Transverse colon (tissue), 4 donors: ENCODE results near the gene TMEM253. TPM values are rescaled to one million over a fixed set of nuclear protein-coding genes. Genes with fewer than 3 reads are reported as not detected.

ENCODE experiments used
- DNase-seq: peaks from one replicate; pipeline ENCODE4 v3.0.0-alpha.2; 2019
- H3K27ac ChIP-seq, 4 donors: fragments of 200-600 bp; sonication (generic); 2 replicates each; pipeline ENCODE4 v1.5.1; 2016 to 2018; ENCODE audit warnings: inconsistent platforms in 4 of 4
- H3K27me3 ChIP-seq: fragments of 200-600 bp; sonication (generic); 2 replicates; pipeline ENCODE4 v1.5.1; 2017; ENCODE audit warnings: inconsistent platforms
- H3K36me3 ChIP-seq, 4 donors: fragments of 200-600 bp; sonication (generic); 2 replicates each; pipeline ENCODE4 v1.5.1; 2017 to 2019; ENCODE audit warnings: inconsistent platforms in 4 of 4
- H3K4me1 ChIP-seq, 4 donors: fragments of 200-600 bp; sonication (generic); 2 replicates each; pipeline ENCODE4 v1.5.1; 2017 to 2020; ENCODE audit warnings: inconsistent platforms in 4 of 4
- H3K4me3 ChIP-seq, 4 donors: fragments of 200-600 bp; sonication (generic); 1 replicate in 1 of 4; 2 replicates in 3 of 4; pipeline versions ENCODE4 v1.5.1 to v1.6.1; 2017 to 2019; ENCODE audit warnings: inconsistent platforms in 4 of 4
- H3K9me3 ChIP-seq, 2 donors: fragments of 200-600 bp; sonication (generic); 2 replicates each; pipeline ENCODE4 v1.5.1; 2017 to 2019; ENCODE audit warnings: inconsistent platforms in 2 of 2
- EP300 ChIP-seq: sonication (generic); formaldehyde crosslinking; IDR thresholded peaks from one replicate; pipeline ENCODE4 v1.6.1; 2017; ENCODE audit warnings: antibody characterized with exemption, low read depth
- POLR2A ChIP-seq: fragments of 450-650 bp; IDR thresholded peaks from one replicate; pipeline ENCODE4 v1.6.1; 2016; ENCODE audit warnings: antibody characterized with exemption, mild to moderate bottlenecking, moderate library complexity
- POLR2AphosphoS5 ChIP-seq, 3 donors: sonication (generic); formaldehyde crosslinking; IDR thresholded peaks; one replicate each; pipeline ENCODE4 v1.6.1; 2016; ENCODE audit warnings: antibody characterized with exemption in 3 of 3
- WGBS, 2 donors: methylation state at CpG; one replicate each; pipeline ENCODE4 v1.1.5; 2018; ENCODE audit warnings: low coverage in 1 of 2; 5-methylcytosine and 5-hydroxymethylcytosine counted together
- in situ Hi-C, 4 donors: fragments of 200-750 bp; cut with MboI; loops; one replicate each; pipeline versions ENCODE4 v1.15.0 to v1.15.1; 2017; ENCODE audit warnings: low sequenced_read_pairs in 3 of 4, low pct_ligation_motif_present in 1 of 4, low pct_unique_long_range_greater_than_20kb in 1 of 4
- intact Hi-C: fragments of 100-400 bp; cut with DNase I; formaldehyde crosslinking; loops from one replicate; pipeline ENCODE4 v1.15.1; 2023; ENCODE audit warnings: low total_unique reads
- total RNA-seq, 4 donors: library from RNA; depleted of rRNA; stranded (reverse); fragments of >200 nt; gene quantifications; one replicate each; pipeline ENCODE4 v1.1.0, GENCODE V29; 2016
- TF ChIP-seq, protein P1 (sequence below), 5 experiments: fragments of 200-600 bp in 3 of 5; fragments of 450-650 bp in 2 of 5; sonication (generic) in 3 of 5; IDR thresholded peaks; 1 replicate in 2 of 5; 2 replicates in 3 of 5; pipeline ENCODE4 v1.5.1; 2016 to 2017; ENCODE audit warnings: antibody characterized with exemption in 5 of 5, inconsistent platforms in 3 of 5, mild to moderate bottlenecking in 2 of 5, moderate library complexity in 1 of 5

TMEM253 gene
- total RNA-seq, 4 donors from 2014 or later, result 13.1 to 63.7 (median 41.9) TPM

DNA sequence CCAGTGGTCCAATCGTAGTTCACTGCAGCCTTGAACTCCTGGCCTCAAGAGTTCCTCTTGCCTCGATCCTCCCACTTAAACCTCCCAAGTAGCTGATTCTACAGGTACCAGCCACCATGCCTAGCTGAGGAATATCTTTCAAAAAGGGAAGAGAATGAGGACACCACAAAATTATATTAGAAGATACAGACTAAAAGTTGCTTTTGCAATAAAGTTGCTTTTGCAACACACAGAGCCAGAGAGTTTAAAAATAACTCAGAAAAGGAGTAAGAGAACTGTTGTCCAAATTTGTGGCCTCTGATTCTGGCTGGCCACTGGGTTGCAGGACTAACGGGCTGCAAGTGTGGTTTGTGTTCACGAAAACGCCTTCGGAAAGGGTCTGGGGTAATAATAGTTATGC, 19.8 kb downstream of the TMEM253 start:
- WGBS, 2 donors, result 61 to 72% methylated on average over 4 to 6 of the region's 6 CpGs
- Histone ChIP-seq H3K4me1 (no peaks in the 10 kb centered on the region), H3K36me3 (no peaks in the 10 kb centered on the region), H3K4me3 (no peak overlapping the region), H3K27ac (no peak overlapping the region), H3K9me3 (peaks cover 0 to 4% of the 10 kb centered on the region in 2 donors), H3K27me3 (peaks cover under 1% of the 10 kb centered on the region)
- TF ChIP-seq POLR2A, result no peak
- no peak for TF ChIP-seq POLR2AphosphoS5 (IDR thresholded peaks at IDR 0.05)
- no peak for TF ChIP-seq EP300
- TF ChIP-seq, protein P1, sequence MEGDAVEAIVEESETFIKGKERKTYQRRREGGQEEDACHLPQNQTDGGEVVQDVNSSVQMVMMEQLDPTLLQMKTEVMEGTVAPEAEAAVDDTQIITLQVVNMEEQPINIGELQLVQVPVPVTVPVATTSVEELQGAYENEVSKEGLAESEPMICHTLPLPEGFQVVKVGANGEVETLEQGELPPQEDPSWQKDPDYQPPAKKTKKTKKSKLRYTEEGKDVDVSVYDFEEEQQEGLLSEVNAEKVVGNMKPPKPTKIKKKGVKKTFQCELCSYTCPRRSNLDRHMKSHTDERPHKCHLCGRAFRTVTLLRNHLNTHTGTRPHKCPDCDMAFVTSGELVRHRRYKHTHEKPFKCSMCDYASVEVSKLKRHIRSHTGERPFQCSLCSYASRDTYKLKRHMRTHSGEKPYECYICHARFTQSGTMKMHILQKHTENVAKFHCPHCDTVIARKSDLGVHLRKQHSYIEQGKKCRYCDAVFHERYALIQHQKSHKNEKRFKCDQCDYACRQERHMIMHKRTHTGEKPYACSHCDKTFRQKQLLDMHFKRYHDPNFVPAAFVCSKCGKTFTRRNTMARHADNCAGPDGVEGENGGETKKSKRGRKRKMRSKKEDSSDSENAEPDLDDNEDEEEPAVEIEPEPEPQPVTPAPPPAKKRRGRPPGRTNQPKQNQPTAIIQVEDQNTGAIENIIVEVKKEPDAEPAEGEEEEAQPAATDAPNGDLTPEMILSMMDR (IDR thresholded peaks at IDR 0.05), result no peak
- intact Hi-C loops (no loop called here), in situ Hi-C loops (no loop called here)
- no peak for DNase-seq

DNA sequence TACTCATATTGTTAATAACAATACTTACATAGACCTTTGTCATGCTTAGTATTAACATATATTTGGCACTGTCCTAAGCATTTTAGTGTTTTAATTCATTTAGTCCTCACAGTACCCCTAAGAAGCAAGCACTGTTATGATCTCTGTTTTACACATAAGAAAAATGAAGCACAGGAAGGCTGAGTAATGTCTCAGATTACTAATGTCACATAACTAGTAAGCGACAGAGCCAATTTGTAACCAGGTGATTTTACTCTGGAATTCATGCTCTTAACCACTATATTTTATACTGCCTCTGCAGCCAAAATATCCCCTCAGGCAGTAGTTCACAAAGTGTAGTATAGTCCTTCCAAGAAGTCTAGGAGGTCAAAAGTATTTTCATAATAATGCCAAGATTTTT, 20.3 kb downstream of the TMEM253 start:
- H3K27me3 ChIP-seq, result peaks cover 3% of the 10 kb centered on the region
- in situ Hi-C loops, result no loop called here
- no peak overlapping the region for H3K4me3 ChIP-seq
- no peaks in the 10 kb centered on the region for H3K4me1 ChIP-seq
- intact Hi-C loops, result no loop called here
- H3K36me3 ChIP-seq, result no peaks in the 10 kb centered on the region
- 78 to 100% methylated on average over 1 of the region's 1 CpG for WGBS, 2 donors
- no peak overlapping the region for H3K27ac ChIP-seq
- TF ChIP-seq POLR2AphosphoS5 (IDR thresholded peaks at IDR 0.05) (no peak), EP300 (no peak), POLR2A (no peak)
- TF ChIP-seq, protein P1 (IDR thresholded peaks at IDR 0.05), result no peak
- peaks cover 0 to 4% of the 10 kb centered on the region in 2 donors for H3K9me3 ChIP-seq
- DNase-seq, result no peak

DNA sequence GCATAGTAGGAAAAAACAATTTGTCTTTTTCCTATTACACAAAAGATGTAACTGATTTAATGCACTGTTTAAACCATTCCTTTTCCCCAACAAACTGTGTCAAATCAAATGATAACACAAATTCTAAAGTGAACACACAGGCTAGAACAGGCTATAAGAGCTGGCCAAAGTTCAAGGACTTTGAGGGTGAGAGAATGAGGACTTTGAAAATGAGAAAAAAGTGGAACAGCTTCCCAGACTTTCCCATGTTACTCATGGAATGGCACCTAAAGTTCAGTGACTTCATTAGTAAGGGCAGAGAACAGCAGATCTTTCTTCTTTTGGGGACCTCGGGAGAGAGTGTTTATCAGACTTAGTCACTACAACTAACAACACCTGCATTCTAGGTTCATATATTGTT, 22.6 kb downstream of the TMEM253 start:
- intact Hi-C loops (no loop called here), in situ Hi-C loops (no loop called here)
- Histone ChIP-seq H3K36me3 (no peaks in the 10 kb centered on the region), H3K4me3 (no peak overlapping the region), H3K9me3 (peaks cover 0 to 4% of the 10 kb centered on the region in 2 donors), H3K27me3 (peaks cover 3% of the 10 kb centered on the region), H3K4me1 (no peaks in the 10 kb centered on the region), H3K27ac (no peak overlapping the region)
- TF ChIP-seq, protein P1 (IDR thresholded peaks at IDR 0.05), result no peak
- no peak for TF ChIP-seq POLR2A
- TF ChIP-seq POLR2AphosphoS5 (IDR thresholded peaks at IDR 0.05), result no peak
- TF ChIP-seq EP300, result no peak
- WGBS, 2 donors, result 95 to 100% methylated on average over 1 of the region's 1 CpG
- DNase-seq, result no peak

DNA sequence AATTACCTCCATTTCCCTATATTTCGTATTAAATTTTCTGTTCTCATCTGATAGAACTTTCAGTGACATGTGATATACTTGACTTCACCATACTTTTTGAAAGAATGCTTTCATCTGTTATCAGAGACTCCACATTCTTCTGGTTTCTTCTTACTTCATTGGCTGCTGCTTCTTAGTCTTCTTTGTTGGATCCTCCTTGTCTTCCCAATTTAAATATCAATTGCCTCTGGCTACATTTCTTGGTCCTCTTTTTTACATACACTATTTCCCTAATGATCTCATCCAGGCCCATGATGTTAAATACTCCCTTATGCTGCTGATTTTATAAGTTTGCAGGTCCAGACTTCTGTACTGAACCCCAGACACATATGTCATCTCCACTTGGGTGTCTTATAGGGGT, 33.0 kb downstream of the TMEM253 start:
- in situ Hi-C loops (no loop called here), intact Hi-C loops (no loop called here)
- Histone ChIP-seq H3K27ac (no peak overlapping the region), H3K36me3 (no peaks in the 10 kb centered on the region), H3K27me3 (no peaks in the 10 kb centered on the region), H3K4me3 (no peak overlapping the region), H3K4me1 (no peaks in the 10 kb centered on the region), H3K9me3 (no peaks in the 10 kb centered on the region)
- 63 to 75% methylated on average over 1 of the region's 1 CpG for WGBS, 2 donors
- no peak for TF ChIP-seq POLR2A
- TF ChIP-seq, protein P1 (IDR thresholded peaks at IDR 0.05), result no peak
- TF ChIP-seq EP300, result no peak
- TF ChIP-seq POLR2AphosphoS5 (IDR thresholded peaks at IDR 0.05), result no peak
- DNase-seq, result no peak
